Measurements from ENCODE around the gene OR10H3.

GRCh38 chr19:15702534-15702930 is 35.3 kb upstream of the OR10H3 start:
- TF ChIP-seq CTCF (IDR thresholded peaks at IDR 0.05) (no peak), POLR2A (IDR thresholded peaks at IDR 0.05) (no peak)

All from breast epithelium (tissue), 3 donors.